GM10266 (cell line): ENCODE results near the gene XYLT1.

Experiments used
- DNase-seq: peaks from one replicate; pipeline ENCODE4 v3.0.0; 2012; ENCODE audit errors: extremely low spot score
- TF ChIP-seq, protein P1 (sequence below): IDR thresholded peaks from 2 replicates; pipeline ENCODE4 v1.5.1; 2012; ENCODE audit warnings: mild to moderate bottlenecking, low read depth; ENCODE audit not compliant: control insufficient read depth, insufficient read depth; ENCODE audit errors: missing control alignments

XYLT1 gene

DNA sequence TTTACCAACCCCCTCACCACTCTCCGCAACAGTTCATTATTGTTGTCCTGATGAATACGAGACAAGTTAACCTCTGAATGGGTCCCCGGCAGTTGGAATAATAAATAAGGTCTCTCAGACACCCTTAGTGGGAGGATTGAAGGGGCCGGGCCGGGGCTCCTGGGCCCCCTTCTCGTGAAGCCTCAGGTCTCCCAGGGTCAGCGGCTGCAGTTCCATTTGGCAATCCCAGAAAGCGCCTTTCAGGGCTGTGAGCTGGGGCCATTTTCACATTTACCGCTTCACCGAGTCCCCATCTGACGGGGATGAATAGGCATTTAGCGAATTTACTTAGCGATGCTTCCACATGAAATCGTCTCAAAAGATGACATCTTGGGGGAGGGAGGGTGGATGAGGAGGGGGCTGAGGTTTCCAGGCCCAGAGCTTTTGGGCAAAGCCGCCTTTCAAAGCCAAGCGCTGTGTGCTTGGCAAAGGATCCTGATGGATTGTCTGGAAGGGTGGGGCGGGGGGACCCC lies 309.8 kb downstream of the XYLT1 start:
- DNase-seq: no peak
- TF ChIP-seq, protein P1, sequence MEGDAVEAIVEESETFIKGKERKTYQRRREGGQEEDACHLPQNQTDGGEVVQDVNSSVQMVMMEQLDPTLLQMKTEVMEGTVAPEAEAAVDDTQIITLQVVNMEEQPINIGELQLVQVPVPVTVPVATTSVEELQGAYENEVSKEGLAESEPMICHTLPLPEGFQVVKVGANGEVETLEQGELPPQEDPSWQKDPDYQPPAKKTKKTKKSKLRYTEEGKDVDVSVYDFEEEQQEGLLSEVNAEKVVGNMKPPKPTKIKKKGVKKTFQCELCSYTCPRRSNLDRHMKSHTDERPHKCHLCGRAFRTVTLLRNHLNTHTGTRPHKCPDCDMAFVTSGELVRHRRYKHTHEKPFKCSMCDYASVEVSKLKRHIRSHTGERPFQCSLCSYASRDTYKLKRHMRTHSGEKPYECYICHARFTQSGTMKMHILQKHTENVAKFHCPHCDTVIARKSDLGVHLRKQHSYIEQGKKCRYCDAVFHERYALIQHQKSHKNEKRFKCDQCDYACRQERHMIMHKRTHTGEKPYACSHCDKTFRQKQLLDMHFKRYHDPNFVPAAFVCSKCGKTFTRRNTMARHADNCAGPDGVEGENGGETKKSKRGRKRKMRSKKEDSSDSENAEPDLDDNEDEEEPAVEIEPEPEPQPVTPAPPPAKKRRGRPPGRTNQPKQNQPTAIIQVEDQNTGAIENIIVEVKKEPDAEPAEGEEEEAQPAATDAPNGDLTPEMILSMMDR: no peak

DNA sequence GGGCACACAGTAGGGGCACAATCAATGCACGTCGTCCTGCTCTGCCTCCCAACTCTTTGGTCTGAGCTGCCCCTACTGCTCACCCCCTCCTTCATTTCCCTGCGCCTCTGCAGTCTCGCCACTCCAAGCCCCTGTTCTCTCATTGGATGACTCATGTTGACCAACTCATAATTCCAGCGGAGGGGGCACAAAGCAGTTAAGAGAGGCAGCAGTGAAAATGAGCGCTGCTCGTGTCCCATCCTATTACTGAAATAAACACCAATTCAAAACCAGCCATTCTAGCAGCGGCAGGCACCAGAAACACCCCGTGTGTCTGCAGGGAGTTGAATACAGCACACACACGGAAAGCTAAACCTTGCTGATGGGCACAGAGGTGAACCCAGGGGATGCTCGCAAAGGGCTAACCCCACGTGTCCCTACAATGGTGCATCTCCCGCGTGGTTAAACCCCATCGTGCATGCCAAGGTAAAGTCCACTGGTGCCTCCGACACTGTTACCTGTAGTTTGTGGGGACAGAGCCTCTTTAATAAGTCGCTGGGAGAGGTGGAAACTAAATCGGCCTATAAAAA lies 310.4 kb downstream of the XYLT1 start:
- DNase-seq: no peak
- TF ChIP-seq, protein P1: no peak

DNA sequence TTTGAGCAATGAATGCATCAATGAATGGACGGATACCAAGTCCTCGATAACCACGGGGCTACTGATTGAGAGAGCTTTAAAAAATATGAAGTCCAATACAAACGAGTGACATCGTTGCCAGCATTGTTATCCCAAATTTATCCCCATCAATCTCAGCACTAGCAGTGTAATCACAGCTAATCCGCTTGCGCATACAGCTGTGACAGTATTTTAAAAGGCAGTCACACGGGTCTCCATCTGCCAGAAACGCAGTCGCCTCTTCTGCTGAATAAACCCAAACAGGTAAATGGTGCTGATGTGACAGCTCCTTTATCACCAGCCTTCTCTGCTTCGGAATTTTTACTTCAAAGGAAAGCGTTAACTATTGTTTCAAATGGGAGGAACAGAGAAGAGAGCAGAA lies 311.1 kb downstream of the XYLT1 start:
- TF ChIP-seq, protein P1: no peak
- DNase-seq: no peak

DNA sequence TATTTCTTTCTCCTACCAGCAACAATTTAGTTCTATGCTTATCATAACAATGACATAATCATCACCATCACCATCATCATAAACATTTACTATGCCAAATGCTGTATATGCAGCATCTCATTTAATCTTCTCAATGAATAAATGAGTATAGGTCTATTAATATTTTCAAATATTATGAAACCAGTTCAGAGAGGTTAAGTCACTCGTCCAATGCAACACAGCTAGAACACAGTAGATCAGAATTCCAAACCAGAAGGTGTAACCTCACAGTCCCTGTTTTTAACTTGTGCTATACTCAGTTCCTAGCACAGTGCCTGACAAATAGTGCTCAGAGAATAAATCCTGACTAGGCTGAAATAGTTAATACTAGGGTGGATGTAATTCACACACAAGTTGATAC lies 314.8 kb downstream of the XYLT1 start:
- TF ChIP-seq, protein P1: no peak
- DNase-seq: no peak

DNA sequence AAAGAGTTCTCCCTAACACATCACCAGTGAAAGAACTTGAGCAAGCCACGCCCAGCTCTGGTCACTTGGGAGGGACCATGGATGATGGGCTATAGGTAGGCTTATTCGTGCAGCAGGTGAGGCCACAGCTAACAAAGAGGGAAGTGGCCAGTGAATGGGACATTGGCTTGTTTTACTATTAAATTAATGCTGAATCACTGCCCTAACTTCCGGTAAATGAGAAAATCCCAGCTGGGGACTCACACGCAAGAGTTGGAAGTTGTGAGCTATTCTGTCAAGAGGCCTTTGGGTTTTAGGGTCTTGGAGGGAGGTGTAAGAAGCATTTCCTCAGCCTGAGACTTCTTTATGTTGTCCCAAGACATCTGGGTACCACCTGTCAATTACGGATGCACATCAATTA lies 315.3 kb downstream of the XYLT1 start:
- TF ChIP-seq, protein P1: no peak
- no peak for DNase-seq

DNA sequence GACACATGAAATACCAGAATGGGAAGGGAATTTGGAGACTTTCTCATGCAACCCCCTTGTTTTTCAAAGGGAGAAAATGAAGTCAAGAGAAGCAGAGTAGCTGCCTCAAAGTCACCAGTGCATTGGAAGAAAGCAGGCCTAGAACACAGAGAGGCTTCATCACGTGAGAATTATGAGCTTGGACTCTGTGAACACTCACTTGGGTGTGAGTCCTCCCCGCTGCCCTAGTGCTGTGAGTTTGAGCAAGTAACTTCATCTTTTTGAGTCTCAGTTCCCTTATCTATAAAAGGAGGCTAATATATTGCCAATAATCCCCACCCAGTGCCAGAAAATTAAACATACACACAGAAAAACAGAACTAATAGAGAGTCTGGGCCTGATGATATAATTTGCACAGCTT lies 315.8 kb downstream of the XYLT1 start:
- TF ChIP-seq, protein P1: no peak
- peak; percentile 13 for DNase-seq

DNA sequence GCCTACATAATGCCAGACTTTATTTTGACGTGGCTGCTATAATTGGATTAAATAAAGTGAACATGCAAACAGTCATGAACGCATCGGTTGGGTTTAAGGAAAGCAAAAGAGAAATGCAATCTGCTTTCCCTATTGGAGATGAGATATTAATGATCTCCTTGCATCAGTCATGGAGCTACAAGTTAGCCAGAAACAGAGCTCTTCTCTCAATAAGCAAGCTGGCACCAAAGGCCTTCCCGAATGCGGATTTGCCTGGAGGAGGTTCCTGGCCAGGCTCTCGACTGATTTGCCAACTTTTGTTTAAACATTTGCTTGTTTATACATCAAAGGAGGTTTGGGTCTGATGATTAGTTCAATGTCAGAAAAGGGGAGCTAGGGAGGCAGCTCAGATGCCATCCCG lies 318.4 kb downstream of the XYLT1 start:
- TF ChIP-seq, protein P1: no peak
- DNase-seq: no peak
